Pancreas (tissue), 10 donors: ENCODE results near the gene BRPF3. TPM values are rescaled to one million over a fixed set of nuclear protein-coding genes. Genes with fewer than 3 reads are reported as not detected.

Experiments
- ATAC-seq, 4 donors: fragments of 200-7000 bp; cut with Tn5 transposase; one replicate each; pipeline versions ENCODE4 v1.8.0 to v1.9.1; 2020; ENCODE audit warnings: mild to moderate bottlenecking in 4 of 4, moderate library complexity in 4 of 4
- DNase-seq, 6 donors: peaks; one replicate each; pipeline ENCODE4 v3.0.0-alpha.2; 2020
- FAIRE-seq: peaks from 2 replicates; lab custom pipeline; 2012; peaks lifted over from hg19 to GRCh38; lab: Jason Lieb, UNC
- H3K27ac ChIP-seq, 4 donors: fragments of 200-600 bp; sonication (generic); 1 replicate in 3 of 4; 2 replicates in 1 of 4; pipeline versions ENCODE4 v1.5.0 to v1.8.0; 2020
- H3K27me3 ChIP-seq, 4 donors: fragments of 200-600 bp; one replicate each; pipeline ENCODE4 v1.8.0; 2021
- H3K36me3 ChIP-seq, 3 donors: fragments of 200-600 bp; sonication (generic) in 1 of 3; one replicate each; pipeline versions ENCODE4 v1.5.0 to v1.8.0; 2020 to 2021
- H3K4me1 ChIP-seq, 3 donors: fragments of 200-600 bp; one replicate each; pipeline ENCODE4 v1.8.0; 2021
- H3K4me3 ChIP-seq, 4 donors: fragments of 200-600 bp; sonication (generic) in 2 of 4; one replicate each; pipeline versions ENCODE4 v1.5.0 to v1.8.0; 2020 to 2021
- H3K9me3 ChIP-seq, 4 donors: fragments of 200-600 bp; one replicate each; pipeline ENCODE4 v1.8.0; 2021
- CTCF ChIP-seq, 4 donors: fragments of 200-600 bp; sonication (generic) in 3 of 4; IDR thresholded peaks; one replicate each; pipeline versions ENCODE4 v1.5.0 to v1.8.0; 2021; ENCODE audit warnings: antibody characterized with exemption in 4 of 4
- WGBS, 2 donors: extraction: QIAGEN DNeasy Blood & Tissue Kit; methylation state at CpG; one replicate each; pipeline ENCODE4 v1.1.7; 2013; 5-methylcytosine and 5-hydroxymethylcytosine counted together
- intact Hi-C, 3 donors: fragments of 100-400 bp; cut with DNase I; formaldehyde crosslinking; loops; one replicate each; pipeline versions ENCODE4 v1.11.1 to v1.14.2; 2022
- polyA plus RNA-seq, 2 donors: library from polyadenylated mRNA; stranded (reverse); fragments of 200-250 nt; gene quantifications; one replicate each; pipeline ENCODE4 v1.2.3, GENCODE V29; 2013
- total RNA-seq, 6 donors: library from RNA; stranded (reverse); fragmentation: NEBNext Ultra II Directional in 4 of 6; extraction: Animal tissue kit (Norgen Biotek cat#: 25700) in 4 of 6; gene quantifications; one replicate each; pipeline versions ENCODE4 v1.2.1 to v1.2.4, GENCODE V29; 2021 to 2023
- donor health status: healthy with polysubstance abuse.
- donor health status: DM: no; HTN: no; CAD: no; lungs with moderate emphysema.
- donor health status: DM: no; HTN: no; CAD: no.
- donor health status: control.
- donor health status: control.
- donor health status: Bipolar disorder and iron deficiency.
- donor health status: DM: yes; HTN: yes; CAD: no.
- donor health status: DM: no; HTN: no; CAD: no.
- donor health status: DM: no; HTN: no; CAD: no.
- donor health status: DM: yes; HTN: yes; CAD: no.

Gene BRPF3
- total and polyA plus RNA-seq, 8 donors: 8.4 to 27.0 (median 20.5) TPM

DNA sequence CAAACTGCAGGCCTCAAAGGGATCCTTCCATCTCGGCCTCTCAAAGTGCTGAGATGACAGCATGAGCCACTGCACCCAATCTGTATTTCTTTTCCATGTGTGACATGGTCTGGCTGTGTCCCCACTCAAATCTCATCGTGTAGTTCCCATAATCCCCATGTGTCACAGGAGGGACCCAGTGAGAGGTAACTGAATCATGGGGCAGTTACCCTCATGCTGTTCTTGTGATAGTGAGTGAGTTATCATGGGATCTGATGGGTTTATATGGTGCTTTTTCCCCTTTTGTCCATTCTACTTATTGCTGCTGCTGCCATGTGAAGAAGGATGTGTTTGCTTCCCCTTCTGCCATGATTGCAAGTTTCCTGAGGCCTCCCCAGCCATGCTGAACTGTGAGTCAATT is 10.3 kb upstream of the BRPF3 start:
- TF ChIP-seq CTCF (IDR thresholded peaks at IDR 0.05): no peak
- no peak overlapping the region for H3K27ac ChIP-seq
- WGBS, 2 donors: 89 to 91% methylated on average over 2 of the region's 2 CpGs
- H3K9me3 ChIP-seq: no peaks in the 10 kb centered on the region
- no peaks in the 10 kb centered on the region for H3K27me3 ChIP-seq
- ATAC-seq (no peak), DNase-seq (no peak), FAIRE-seq (no peak)
- H3K36me3 ChIP-seq: no peaks in the 10 kb centered on the region
- H3K4me3 ChIP-seq: no peak overlapping the region
- no peaks in the 10 kb centered on the region for H3K4me1 ChIP-seq
- intact Hi-C loops: no loop called here

DNA sequence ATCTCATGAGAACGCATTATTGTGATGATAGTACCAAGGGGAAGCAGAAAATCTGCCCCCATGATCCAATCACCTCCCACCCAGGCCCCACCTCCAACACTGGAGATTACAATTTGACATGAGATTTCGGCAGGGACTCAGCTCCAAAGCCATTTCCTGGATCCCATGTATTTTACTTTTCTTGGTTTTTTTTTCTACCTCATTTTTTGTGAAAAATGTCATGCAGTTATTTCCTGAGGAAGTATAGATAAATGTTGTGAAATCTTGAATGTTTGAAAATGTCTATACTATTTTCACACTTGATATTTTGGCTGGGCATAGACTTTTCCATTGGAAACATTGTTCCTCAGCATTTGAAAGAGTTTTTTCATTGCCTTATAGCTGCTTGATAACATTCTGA is 9.1 kb upstream of the BRPF3 start:
- intact Hi-C loops: no loop called here
- no peak for DNase-seq
- no peak for ATAC-seq
- no peak for TF ChIP-seq CTCF (IDR thresholded peaks at IDR 0.05)
- H3K27me3 ChIP-seq: no peaks in the 10 kb centered on the region
- 79 to 87% methylated on average over 2 of the region's 2 CpGs for WGBS, 2 donors
- no peak for FAIRE-seq
- no peak overlapping the region for H3K4me3 ChIP-seq
- no peaks in the 10 kb centered on the region for H3K9me3 ChIP-seq
- no peaks in the 10 kb centered on the region for H3K4me1 ChIP-seq
- no peaks in the 10 kb centered on the region for H3K36me3 ChIP-seq
- no peak overlapping the region for H3K27ac ChIP-seq

DNA sequence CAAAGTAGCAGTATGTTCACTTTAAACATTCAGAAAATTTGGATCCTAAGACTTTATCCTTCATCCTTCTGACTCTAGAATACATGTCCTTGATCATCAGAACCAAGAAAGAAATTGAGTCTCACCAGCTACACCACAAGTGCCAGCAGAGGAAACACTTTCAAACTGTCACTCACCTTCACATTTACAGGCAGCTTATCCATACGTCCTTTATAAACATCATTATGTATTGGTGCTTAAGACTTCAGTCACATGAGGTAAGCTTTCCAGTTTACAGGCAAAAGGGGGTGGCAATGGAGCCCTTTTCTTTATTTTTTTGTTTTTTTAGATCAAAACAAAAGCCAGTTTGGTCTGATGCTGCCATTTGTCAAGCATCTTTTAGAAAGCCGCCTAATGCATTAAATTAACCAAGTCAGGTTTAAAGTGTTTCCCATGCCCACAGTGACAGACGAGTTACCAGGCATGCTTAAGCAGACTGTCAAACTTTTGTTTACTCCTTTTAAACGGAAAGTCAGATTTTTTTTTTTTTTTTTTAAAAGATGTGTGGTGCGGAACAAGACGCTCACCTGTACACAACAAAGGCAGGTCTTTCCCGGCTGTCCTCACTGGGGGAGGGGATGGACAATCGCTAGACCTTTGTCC is 952 bp upstream of the BRPF3 start:
- H3K27ac ChIP-seq: peak overlapping the region in 3 of 4 donors; percentile 92 to 94 (median 93)
- no peak for TF ChIP-seq CTCF (IDR thresholded peaks at IDR 0.05)
- no peak for FAIRE-seq
- intact Hi-C loops: loop anchor here in 1 of 3 donors (10.0 kb wide), 1 partner anchor 71 kb away; no protein-coding TSS in a partner anchor
- H3K4me3 ChIP-seq: peak overlapping the region; percentile 40 to 65 (median 59)
- ATAC-seq: peak in 2 of 4 donors; percentile 19 to 41
- H3K9me3 ChIP-seq: no peaks in the 10 kb centered on the region
- H3K27me3 ChIP-seq: no peaks in the 10 kb centered on the region
- no peak for DNase-seq
- peaks cover 0 to 5% (median 0%) of the 10 kb centered on the region in 3 donors for H3K36me3 ChIP-seq
- H3K4me1 ChIP-seq: peaks cover 5 to 7% (median 7%) of the 10 kb centered on the region in 3 donors
- 7 to 13% methylated on average over 8 of the region's 8 CpGs for WGBS, 2 donors

GRCh38 chr6:36196880-36197548 is 470 bp downstream of the BRPF3 start:
- no peaks in the 10 kb centered on the region for H3K27me3 ChIP-seq
- FAIRE-seq: no peak

More at GRCh38 chr6:36196880-36197548, 470 bp downstream of the BRPF3 start:
- Histone ChIP-seq H3K9me3 (no peaks in the 10 kb centered on the region), H3K4me3 (peak overlapping the region; percentile 40 to 65 (median 59)), H3K4me1 (peaks cover 5 to 7% (median 7%) of the 10 kb centered on the region in 3 donors), H3K36me3 (peaks cover 0 to 18% (median 9%) of the 10 kb centered on the region in 3 donors), H3K27ac (peak overlapping the region; percentile 85 to 94 (median 92))
- no peak for TF ChIP-seq CTCF (IDR thresholded peaks at IDR 0.05)
- 0 to 1% methylated on average over 28 to 57 of the region's 58 CpGs for whole genome bisulfite sequencing, 2 donors
- DNase-seq (peak; percentile 98 to 100 (median 100)), ATAC-seq (peak; percentile 93 to 97 (median 94))
- intact Hi-C loops: loop anchor here in 1 of 3 donors (10.0 kb wide), 1 partner anchor 72 kb away; no protein-coding TSS in a partner anchor
